Placental pericyte (primary cell): Measurements from ENCODE around the gene PIAS1. TPM values are rescaled to one million over a fixed set of nuclear protein-coding genes. Genes with fewer than 3 reads are reported as not detected.

Experiments used
- total RNA-seq: library from RNA; depleted of rRNA; stranded (reverse); fragments of >200 nt; gene quantifications from 2 replicates; pipeline ENCODE4 v1.2.3, GENCODE V29; 2012

Gene PIAS1
- 24.5 and 32.4 TPM in 2 replicates for total RNA-seq

GRCh38 chr15:68053701-68054627 is at the start of gene PIAS1:
PIAS1 (plus strand) TSS chr15:68054315; CDS start chr15:68054327, 12 bp downstream.

GRCh38 chr15:68204776-68205557 is 150.9 kb downstream of the PIAS1 start, which contains the start of gene CALML4:
CALML4 (minus strand) TSS chr15:68205332; CDS start chr15:68205247, 85 bp downstream.

GRCh38 chr15:68229386-68230156 is 175.5 kb downstream of the PIAS1 start, which contains the start of gene CLN6:
CLN6 (minus strand) TSS chr15:68229728; CDS start chr15:68229584, 144 bp downstream.

Other genes with a start within 250 kb of the PIAS1 start
- gene SKOR1, start 228.8 kb upstream of the PIAS1 start, total RNA-seq: 0.22 and 0.29 TPM in 2 replicates
- gene RNU6-1, start 214.3 kb upstream of the PIAS1 start, total RNA-seq: not detected in 2 replicates
- gene CALML4, start 151.0 kb downstream of the PIAS1 start, total RNA-seq: 0.88 and 1.7 TPM in 2 replicates
- gene CLN6, start 175.4 kb downstream of the PIAS1 start, total RNA-seq: 9.8 and 27.5 TPM in 2 replicates
- 32.8 and 50.3 TPM in 2 replicates for gene FEM1B, start 223.4 kb downstream of the PIAS1 start, total RNA-seq